A549 (cell line): ENCODE results near the gene FAM174B.

Experiments
- CHD2 ChIP-seq: fragments of 150-350 bp; IDR thresholded peaks from 2 replicates; pipeline ENCODE4 v1.6.1; 2014; ENCODE audit warnings: low read length; ENCODE audit not compliant: partially characterized antibody
- HOXA7 ChIP-seq: fragments of 250-450 bp; sonication (Bioruptor Pico); IDR thresholded peaks from 2 replicates; pipeline ENCODE4 v1.5.0; 2020; ENCODE audit warnings: mild to moderate bottlenecking, moderate library complexity
- JUN ChIP-seq, 2 experiments: fragments of >200 bp; sonication (Bioruptor Twin); formaldehyde crosslinking; IDR thresholded peaks; 2 replicates in 1 of 2; 3 replicates in 1 of 2; pipeline ENCODE4 v1.6.1; 2016 to 2017
- POLR2A ChIP-seq: IDR thresholded peaks from 2 replicates; pipeline ENCODE4 v1.6.1; 2012; ENCODE audit warnings: mild to moderate bottlenecking, low read length
- TF ChIP-seq, protein P1 (sequence below): fragments of >200 bp; sonication (Bioruptor Twin); formaldehyde crosslinking; IDR thresholded peaks from 3 replicates; pipeline ENCODE4 v1.5.1; 2016
- TF ChIP-seq, protein P2 (sequence below): fragments of 200-600 bp; sonication (generic); IDR thresholded peaks from 2 replicates; pipeline ENCODE4 v1.6.1; 2016; ENCODE audit warnings: antibody characterized with exemption, mild to moderate bottlenecking, moderate library complexity

DNA sequence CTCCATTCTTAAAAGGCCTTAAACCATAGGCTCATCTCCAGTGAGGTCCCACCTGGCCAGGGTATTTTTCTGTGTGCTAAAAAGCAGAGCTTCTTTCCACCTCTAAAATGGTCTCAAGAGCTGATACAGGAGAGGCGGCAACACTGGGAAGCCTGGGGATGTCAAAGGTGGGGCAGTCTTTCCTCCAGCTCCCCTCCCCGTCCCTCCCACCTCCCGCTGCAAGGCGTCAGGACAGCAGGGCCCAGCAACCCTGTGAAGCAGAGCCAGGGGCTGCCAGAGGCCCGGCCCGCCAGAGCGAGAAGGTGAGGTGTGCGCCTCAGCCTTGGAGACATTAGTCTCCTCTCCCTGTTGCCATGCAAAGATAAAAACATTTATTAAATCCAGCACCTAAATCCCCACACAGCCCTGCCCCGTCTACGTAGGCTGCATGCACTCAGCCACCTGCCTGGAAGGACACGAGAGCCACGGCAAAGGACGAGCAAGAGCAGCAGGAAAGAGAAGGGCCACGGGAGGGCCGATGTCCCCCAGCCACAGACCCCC is 75.6 kb downstream of the FAM174B start:
- TF ChIP-seq, protein P1, sequence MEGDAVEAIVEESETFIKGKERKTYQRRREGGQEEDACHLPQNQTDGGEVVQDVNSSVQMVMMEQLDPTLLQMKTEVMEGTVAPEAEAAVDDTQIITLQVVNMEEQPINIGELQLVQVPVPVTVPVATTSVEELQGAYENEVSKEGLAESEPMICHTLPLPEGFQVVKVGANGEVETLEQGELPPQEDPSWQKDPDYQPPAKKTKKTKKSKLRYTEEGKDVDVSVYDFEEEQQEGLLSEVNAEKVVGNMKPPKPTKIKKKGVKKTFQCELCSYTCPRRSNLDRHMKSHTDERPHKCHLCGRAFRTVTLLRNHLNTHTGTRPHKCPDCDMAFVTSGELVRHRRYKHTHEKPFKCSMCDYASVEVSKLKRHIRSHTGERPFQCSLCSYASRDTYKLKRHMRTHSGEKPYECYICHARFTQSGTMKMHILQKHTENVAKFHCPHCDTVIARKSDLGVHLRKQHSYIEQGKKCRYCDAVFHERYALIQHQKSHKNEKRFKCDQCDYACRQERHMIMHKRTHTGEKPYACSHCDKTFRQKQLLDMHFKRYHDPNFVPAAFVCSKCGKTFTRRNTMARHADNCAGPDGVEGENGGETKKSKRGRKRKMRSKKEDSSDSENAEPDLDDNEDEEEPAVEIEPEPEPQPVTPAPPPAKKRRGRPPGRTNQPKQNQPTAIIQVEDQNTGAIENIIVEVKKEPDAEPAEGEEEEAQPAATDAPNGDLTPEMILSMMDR: no peak
- TF ChIP-seq POLR2A (no peak), JUN (IDR thresholded peaks at IDR 0.05) (no peak), HOXA7 (no peak), CHD2 (no peak)
- TF ChIP-seq, protein P2, sequence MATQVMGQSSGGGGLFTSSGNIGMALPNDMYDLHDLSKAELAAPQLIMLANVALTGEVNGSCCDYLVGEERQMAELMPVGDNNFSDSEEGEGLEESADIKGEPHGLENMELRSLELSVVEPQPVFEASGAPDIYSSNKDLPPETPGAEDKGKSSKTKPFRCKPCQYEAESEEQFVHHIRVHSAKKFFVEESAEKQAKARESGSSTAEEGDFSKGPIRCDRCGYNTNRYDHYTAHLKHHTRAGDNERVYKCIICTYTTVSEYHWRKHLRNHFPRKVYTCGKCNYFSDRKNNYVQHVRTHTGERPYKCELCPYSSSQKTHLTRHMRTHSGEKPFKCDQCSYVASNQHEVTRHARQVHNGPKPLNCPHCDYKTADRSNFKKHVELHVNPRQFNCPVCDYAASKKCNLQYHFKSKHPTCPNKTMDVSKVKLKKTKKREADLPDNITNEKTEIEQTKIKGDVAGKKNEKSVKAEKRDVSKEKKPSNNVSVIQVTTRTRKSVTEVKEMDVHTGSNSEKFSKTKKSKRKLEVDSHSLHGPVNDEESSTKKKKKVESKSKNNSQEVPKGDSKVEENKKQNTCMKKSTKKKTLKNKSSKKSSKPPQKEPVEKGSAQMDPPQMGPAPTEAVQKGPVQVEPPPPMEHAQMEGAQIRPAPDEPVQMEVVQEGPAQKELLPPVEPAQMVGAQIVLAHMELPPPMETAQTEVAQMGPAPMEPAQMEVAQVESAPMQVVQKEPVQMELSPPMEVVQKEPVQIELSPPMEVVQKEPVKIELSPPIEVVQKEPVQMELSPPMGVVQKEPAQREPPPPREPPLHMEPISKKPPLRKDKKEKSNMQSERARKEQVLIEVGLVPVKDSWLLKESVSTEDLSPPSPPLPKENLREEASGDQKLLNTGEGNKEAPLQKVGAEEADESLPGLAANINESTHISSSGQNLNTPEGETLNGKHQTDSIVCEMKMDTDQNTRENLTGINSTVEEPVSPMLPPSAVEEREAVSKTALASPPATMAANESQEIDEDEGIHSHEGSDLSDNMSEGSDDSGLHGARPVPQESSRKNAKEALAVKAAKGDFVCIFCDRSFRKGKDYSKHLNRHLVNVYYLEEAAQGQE: no peak
